Measurements from ENCODE around the gene FMN2.
"Not testable (repeated sequence)": the region's sequence is repeated elsewhere in the genome, so short reads cannot be mapped to it uniquely, and the experiment has no call there.

FMN2 gene

DNA sequence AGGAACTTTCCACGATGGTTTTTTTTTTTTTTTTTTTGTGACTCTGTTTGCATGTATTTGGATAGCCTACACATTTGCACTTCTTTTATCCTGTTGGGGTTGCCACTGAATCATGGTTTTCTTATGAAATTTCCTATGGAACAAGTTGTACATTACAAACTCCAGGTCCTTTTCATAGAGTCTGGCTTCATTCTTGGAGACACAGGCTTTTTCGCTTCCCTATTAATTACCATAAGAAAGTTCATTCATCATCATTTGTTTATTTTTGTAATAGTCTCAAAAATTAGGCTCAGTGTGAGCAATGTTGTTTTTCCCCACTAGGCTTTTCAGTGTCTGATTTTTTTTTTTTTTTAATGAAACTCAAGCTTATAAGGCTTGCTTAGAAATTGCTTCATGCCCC, 179.4 kb downstream of the FMN2 start:
- TF ChIP-seq, protein P1, sequence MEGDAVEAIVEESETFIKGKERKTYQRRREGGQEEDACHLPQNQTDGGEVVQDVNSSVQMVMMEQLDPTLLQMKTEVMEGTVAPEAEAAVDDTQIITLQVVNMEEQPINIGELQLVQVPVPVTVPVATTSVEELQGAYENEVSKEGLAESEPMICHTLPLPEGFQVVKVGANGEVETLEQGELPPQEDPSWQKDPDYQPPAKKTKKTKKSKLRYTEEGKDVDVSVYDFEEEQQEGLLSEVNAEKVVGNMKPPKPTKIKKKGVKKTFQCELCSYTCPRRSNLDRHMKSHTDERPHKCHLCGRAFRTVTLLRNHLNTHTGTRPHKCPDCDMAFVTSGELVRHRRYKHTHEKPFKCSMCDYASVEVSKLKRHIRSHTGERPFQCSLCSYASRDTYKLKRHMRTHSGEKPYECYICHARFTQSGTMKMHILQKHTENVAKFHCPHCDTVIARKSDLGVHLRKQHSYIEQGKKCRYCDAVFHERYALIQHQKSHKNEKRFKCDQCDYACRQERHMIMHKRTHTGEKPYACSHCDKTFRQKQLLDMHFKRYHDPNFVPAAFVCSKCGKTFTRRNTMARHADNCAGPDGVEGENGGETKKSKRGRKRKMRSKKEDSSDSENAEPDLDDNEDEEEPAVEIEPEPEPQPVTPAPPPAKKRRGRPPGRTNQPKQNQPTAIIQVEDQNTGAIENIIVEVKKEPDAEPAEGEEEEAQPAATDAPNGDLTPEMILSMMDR (IDR thresholded peaks at IDR 0.05; ENCODE audit: low read depth, low read length): no peak
- no peak overlapping the region for H3K4me3 ChIP-seq (replicated peaks in 1 of 2; ENCODE audit: low read depth in 2 of 2, low read length in 2 of 2)
- peak in 1 of 2 donors; percentile 39 for DNase-seq (ENCODE audit: low read depth in 2 of 2)

DNA sequence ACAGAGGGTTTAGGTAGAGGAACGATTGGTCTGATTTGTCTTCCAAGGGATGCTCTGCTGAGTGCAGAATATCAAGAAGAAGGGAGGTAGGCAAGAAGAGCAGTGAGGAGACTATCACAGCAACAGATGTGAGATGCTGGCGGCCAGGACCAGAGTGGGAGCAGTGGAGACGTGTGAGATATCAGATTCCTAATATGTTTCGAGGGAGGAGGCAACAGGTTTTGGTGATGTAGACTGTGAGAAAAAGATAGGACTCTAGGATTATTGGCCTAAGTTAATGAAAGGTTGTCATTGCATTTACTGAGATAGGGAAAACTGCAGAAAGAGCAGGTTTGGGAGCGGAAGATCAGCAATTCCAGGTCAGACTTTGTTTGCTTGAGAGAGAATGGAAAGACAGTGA, 182.9 kb downstream of the FMN2 start:
- H3K4me3 ChIP-seq (replicated peaks in 1 of 2; ENCODE audit: low read depth in 2 of 2, low read length in 2 of 2): no peak overlapping the region
- TF ChIP-seq, protein P1 (IDR thresholded peaks at IDR 0.05; ENCODE audit: low read depth, low read length): no peak
- no peak for DNase-seq (ENCODE audit: low read depth in 2 of 2)

DNA sequence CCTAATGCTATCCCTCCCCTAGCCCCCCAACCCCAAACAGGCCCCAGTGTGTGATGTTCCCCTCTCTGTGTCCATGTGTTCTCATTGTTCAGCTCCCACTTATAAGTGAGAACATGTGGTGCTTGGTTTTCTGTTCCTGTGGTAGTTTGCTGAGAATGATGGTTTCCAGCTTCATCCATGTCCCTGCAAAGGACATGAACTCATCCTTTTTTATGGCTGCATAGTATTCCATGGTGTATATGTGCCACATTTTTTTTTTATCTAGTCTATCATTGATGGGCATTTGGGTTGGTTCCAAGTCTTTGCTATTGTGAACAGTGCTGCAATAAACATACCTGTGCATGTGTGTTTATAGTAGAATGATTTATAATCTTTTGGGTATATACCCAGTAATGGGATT, 183.5 kb downstream of the FMN2 start:
- DNase-seq (ENCODE audit: low read depth in 2 of 2); H3K4me3 ChIP-seq (replicated peaks in 1 of 2; ENCODE audit: low read depth in 2 of 2, low read length in 2 of 2): not testable (repeated sequence)

DNA sequence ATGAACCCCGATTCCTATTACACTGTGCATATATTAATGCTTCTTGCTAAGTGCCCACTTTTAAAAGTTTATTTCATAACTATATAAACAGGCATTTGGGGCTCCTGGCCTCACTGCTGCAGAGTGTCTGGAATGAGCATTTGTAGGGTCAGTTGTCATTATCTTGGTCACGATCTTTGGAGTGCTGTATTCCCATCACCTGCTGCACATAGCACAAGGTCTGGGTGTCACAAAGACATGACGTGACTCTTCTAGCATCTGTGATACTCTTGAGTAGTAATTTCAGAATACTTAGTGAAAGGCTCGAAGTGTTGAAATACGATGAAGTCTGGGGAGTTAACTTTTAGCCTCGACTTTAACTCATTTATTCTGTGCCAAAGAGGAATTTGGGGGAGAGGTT, 186.4 kb downstream of the FMN2 start:
- TF ChIP-seq, protein P1 (IDR thresholded peaks at IDR 0.05; ENCODE audit: low read depth, low read length): no peak
- H3K4me3 ChIP-seq (replicated peaks in 1 of 2; ENCODE audit: low read depth in 2 of 2, low read length in 2 of 2): no peak overlapping the region
- DNase-seq (ENCODE audit: low read depth in 2 of 2): no peak

DNA sequence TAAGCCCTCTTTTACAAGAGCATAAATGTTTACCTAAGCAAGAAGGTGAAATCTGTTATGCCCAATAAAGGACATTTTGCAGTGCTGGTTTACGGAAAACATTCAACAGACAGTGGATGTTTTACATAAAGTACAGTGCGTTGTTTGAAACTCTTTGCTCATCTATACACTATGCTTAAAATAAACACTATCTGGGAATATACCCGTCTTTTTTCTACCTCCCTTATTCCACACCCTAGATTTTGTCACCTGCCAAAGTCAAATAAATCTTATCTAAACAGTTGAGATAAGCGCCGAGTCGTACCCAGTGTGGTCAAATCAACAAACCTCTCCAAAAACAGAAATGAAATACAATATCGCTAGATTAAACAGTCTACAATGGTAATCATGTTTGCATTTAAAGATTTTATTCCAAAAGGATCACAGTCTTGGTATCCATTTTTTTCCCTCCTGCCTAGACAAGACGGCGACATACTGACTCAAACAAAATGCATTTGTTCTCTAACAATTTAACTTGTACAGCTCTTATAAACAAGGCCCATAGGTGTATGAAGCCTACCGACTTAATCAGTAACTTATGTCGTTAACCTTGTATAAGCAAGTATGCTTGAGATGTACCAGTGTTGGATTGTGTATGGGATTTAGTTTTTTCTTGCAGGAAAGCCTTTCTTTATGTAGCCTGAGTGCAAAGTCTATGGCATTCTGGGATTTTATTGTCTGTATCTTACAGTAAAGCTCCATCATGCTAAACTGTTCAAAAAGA, 189.1 kb downstream of the FMN2 start:
- DNase-seq (ENCODE audit: low read depth in 2 of 2): no peak
- H3K4me3 ChIP-seq (replicated peaks in 1 of 2; ENCODE audit: low read depth in 2 of 2, low read length in 2 of 2): no peak overlapping the region
- TF ChIP-seq, protein P1 (IDR thresholded peaks at IDR 0.05; ENCODE audit: low read depth, low read length): no peak

DNA sequence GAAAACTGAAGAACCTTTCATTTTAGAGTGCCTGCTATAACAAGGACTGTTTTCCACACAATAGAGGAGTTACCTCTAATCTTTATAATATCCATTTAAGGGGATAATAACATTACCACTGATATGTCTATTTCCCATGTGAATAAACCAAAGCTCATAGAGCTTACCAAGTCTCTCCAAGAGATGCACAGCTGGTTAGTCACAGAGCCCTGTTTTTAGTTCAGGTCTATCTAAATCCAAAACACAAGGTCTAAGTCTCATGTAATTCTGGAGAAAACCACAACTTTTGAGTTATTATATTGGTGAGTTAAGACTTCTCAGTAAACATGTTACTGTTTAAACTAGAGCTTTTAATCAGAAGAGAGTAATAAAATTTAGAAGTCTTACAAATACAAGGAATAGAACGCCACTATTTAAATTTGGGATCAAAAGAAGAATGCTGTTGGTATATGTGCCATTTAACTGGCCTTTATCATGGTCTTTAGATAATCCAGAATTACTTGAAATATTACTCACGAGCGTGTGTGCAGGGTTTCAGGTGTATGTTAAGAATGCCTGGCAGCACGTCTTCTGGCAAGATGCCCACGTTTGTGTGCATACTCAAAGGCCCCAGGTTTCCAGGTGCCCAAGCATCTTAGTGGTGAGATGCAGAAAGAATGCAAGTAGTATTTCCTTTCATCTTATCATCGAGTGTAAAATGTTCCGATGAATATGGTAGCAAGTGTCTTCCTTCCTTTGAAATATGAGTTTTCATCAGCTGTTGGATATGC, 190.6 kb downstream of the FMN2 start:
- TF ChIP-seq, protein P1 (IDR thresholded peaks at IDR 0.05; ENCODE audit: low read depth, low read length): no peak
- peak in 1 of 2 donors; percentile 22 for DNase-seq (ENCODE audit: low read depth in 2 of 2)
- H3K4me3 ChIP-seq (replicated peaks in 1 of 2; ENCODE audit: low read depth in 2 of 2, low read length in 2 of 2): no peak overlapping the region

DNA sequence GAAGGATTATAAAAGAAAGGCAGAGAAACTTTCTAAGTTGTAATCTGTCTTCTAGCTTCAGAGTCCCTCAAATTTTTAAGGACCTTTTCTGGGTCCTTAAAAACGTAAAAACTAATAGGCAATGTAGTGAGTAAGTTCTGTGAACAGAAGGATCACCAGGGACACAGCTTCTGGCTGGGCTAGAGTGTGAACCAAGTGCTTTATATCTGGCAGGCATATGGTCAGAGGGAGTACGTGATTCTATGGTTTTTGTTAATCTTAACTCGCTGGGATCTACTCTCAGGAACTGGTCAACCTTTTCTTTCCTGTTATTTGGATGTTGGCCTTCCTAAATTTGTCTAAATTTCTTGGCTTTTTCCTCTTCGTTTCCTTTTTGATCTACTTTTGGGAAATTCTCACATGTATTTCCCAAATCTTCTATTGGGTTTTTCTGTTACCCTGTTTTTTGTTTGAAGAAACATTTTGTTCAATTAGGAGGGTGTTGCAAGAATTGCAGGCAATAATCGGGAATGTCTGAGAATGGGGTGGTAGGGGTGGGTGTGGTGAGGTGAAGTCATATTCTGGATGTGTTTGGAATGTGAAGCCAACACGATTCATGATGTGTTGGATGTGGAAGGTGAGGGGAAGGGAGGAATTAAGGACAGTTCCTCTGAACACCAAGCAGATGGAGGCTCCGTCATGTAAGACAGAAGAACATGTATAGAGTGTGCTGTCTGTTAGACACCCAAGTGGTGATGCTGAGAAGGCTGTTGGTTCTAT, 193.2 kb downstream of the FMN2 start:
- no peak overlapping the region for H3K4me3 ChIP-seq (replicated peaks in 1 of 2; ENCODE audit: low read depth in 2 of 2, low read length in 2 of 2)
- TF ChIP-seq, protein P1 (IDR thresholded peaks at IDR 0.05; ENCODE audit: low read depth, low read length): no peak
- DNase-seq (ENCODE audit: low read depth in 2 of 2): peak in 1 of 2 donors; percentile 14

Measured in cardiac fibroblast (primary cell).